Measurements from ENCODE around the gene TRMT112. TPM values are rescaled to one million over a fixed set of nuclear protein-coding genes. Genes with fewer than 3 reads are reported as not detected.

Gene TRMT112
- total RNA-seq, 2 donors from 2014 or later, result 60.6 to 67.5 TPM

- intact Hi-C loops (cut with DNase I, micrococcal nuclease), result loop anchor here in 1 of 2 donors (10.0 kb wide), 1 partner anchor 82 kb away; the partner anchor contains the start of gene FERMT3
- DNase-seq (no peak), ATAC-seq (no peak)
These were observed 30.6 kb downstream of the TRMT112 start for GRCh38 chr11:64286801-64287159.

DNA sequence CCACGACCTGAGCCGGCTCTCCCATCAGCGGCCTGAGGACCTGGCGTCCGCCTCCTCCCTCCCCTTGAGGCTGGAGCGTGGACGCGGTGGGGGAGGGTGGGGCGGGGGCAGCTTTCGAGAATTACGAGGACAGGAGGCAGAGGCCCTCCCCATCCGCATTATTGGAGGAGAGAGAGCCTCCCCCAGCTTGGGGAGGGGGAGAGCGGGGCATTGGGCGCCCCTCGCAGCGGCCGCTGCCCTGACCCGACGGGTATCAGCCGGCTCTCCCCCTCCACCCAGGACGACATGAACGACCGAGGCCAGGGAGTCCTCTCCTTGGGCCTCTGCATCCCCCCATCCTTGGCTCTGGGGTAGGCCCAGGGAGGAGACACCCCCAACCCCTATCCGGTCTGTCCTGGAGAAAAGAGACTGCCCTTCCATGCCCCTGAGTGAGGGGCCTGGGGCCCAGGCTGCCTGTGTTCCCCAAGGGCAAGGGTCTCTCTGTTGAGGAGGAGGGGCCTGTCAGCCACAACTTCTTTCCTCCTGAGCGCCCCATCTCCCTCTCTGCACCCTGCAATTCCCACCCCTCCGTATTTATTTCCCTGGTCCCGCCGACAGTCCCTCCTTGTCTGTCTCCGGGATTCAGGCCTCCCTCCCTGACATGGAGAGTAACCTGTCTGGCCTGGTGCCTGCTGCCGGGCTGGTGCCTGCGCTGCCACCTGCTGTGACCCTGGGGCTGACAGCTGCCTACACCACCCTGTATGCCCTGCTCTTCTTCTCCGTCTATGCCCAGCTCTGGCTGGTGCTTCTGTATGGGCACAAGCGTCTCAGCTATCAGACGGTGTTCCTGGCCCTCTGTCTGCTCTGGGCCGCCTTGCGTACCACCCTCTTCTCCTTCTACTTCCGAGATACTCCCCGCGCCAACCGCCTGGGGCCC, 31.2 kb downstream of the TRMT112 start:
- ATAC-seq, result peak; percentile 26
- intact Hi-C loops (cut with DNase I, micrococcal nuclease), result loop anchor here in 1 of 2 donors (10.0 kb wide), 1 partner anchor 81 kb away; the partner anchor contains the start of gene FERMT3
- peak in 1 of 2 donors; percentile 59 for DNase-seq

- peak; percentile 86 to 90 for DNase-seq
- intact Hi-C loops (cut with DNase I, micrococcal nuclease), result loop anchor here in 1 of 2 donors (10.0 kb wide), 1 partner anchor 80 kb away; the partner anchor contains the start of gene FERMT3
- peak; percentile 68 for ATAC-seq
These were observed 32.1 kb downstream of the TRMT112 start, which contains the start of gene GPR137 for GRCh38 chr11:64284962-64285884. Gene GPR137, plus strand, starts transcription at chr11:64285848. Its CDS starts 677 bp downstream, at chr11:64286525.

DNA sequence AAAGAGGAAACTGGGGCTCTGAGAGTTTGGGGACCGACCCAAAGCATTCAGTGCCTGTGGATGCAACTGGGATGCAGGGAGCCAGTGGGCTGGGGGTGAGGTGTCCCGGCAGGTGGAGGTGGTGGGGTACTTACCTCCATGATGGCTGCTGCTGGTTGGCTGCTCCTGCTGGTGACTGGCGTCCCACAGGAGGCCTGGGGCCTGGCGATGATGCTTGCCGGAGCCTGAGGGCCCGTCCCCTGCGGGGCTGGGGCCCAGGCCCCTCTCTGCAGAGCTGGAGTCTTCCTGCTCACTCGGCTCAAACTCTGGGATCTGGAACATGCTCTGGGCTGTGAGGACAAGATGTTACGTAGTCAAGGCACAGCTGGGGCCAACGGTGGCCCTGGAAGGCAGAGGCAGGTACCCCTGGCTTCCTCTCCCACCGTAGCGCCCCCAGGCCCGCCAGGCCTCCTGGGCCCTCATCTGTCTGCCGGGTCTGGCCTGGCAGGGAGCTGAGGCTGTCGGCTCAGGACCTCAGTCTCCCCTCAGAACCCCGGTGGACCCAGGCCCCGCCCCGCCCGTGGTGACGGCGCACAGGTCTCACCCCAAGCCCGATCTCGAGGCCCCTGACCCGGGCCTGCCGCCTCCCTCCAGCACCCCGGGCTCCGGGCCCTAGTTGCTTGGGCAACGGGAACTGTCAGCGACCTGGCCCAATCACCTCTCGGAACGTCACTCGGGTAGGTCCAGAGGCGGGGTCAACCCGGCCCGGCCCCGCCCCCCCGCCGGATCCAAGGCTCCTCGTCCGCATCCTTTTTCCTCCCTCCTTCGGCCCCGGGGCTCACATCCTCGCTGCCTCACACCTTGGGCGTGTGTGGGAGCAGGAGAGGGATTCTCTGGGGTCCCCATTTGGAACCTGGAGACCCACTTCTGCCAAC, 33.1 kb downstream of the TRMT112 start, which contains the start of gene BAD:
BAD (minus strand) TSS at position 618 of the 914 bp plus-strand sequence; CDS start at position 321, 297 bp downstream.
- peak; percentile 85 for ATAC-seq
- DNase-seq, result peak; percentile 96
- intact Hi-C loops (cut with DNase I, micrococcal nuclease), result loop anchor here in 1 of 2 donors (10.0 kb wide), 1 partner anchor 80 kb away; the partner anchor contains the start of gene FERMT3

- ATAC-seq (no peak), DNase-seq (no peak)
- intact Hi-C loops (cut with DNase I, micrococcal nuclease), result loop anchor here in 1 of 2 donors (10.0 kb wide), 1 partner anchor 78 kb away; the partner anchor contains the start of gene FERMT3
These were observed 34.3 kb downstream of the TRMT112 start for GRCh38 chr11:64283092-64283491.

GRCh38 chr11:64281957-64282770, 35.2 kb downstream of the TRMT112 start:
- ATAC-seq (no peak), DNase-seq (no peak)
- intact Hi-C loops (cut with DNase I, micrococcal nuclease), result loop anchor here in 1 of 2 donors (10.0 kb wide), 1 partner anchor 77 kb away; the partner anchor contains the start of gene FERMT3

GRCh38 chr11:64278576-64279190, 38.7 kb downstream of the TRMT112 start:
- intact Hi-C loops (cut with DNase I, micrococcal nuclease), result no loop called here
- no peak for ATAC-seq
- no peak for DNase-seq

GRCh38 chr11:64276653-64277431, 40.5 kb downstream of the TRMT112 start:
- intact Hi-C loops (cut with DNase I, micrococcal nuclease), result no loop called here
- ATAC-seq, result peak; percentile 79
- peak; percentile 76 to 85 for DNase-seq

GRCh38 chr11:64275841-64276240, 41.5 kb downstream of the TRMT112 start:
- DNase-seq (no peak), ATAC-seq (no peak)
- intact Hi-C loops (cut with DNase I, micrococcal nuclease), result no loop called here

DNA sequence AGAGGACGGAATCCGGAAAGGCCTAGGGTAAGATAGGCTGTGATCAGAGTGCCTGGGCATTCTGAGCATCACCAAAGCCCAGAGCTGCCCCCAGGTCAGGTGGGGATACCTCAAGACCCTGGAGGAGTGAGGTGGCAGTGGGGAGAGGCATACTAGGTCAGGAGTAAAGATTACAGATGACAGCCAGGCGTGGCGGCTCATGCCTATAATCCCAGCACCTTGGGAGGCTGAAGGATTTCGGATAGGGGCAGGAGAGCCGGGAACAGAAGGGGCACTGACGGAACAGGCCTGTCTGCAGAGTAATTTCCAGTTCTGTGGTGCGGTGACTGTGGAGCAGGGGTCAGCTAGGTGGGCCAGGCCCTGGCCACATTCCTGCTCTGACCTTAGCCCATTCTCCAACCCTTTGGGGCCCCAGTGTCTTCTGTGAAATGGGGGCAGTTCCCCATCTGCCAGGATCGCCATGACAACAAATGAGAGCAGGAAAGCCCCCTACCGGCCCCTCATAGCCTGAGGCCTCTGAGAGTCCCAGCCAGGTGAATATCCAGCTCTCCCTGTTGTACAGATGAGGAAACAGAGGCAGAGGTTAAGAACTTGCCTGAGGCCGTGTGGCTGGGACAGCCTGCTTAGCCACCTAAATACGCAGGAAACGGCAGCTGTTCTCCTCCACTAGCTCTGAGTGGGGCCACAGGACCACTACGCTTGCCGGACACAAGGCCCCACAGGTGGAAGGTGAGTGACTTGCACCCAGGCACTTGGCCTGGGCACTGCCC, 42.1 kb downstream of the TRMT112 start:
- DNase-seq (no peak), ATAC-seq (no peak)
- intact Hi-C loops (cut with DNase I, micrococcal nuclease), result no loop called here

DNA sequence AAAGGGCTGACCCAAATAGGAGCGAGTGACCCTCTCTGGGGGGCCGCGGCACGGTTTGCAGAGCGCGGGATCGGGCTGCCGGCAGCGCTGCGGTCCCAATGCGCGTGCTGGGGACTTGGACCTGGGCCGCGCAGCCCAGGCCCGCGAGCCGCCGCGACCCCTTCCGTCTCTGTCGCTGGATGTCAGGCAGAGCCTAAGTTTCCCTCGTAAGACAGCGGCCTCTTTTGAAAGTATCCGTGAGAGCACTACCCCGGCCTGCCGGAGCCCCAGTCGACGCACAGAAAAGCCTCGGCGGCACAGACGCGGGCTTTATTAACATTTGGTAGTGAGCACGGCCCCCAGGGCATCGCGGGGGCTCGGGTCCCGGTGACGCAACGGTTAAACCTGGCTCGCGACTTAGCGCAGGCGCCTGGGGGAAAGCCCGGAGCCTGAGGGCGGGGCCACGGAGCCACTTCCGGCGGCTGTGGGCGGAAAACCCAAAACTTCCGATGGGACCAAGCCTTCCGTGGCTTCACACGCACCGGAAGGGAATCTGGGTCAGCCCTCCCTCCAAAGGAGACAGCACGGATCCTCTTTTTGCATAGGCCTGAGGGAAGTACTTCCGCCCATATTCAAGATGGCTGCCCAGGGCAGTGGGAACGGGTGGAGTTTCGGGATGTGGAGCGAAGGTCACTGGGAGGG, 47.7 kb downstream of the TRMT112 start:
- peak; percentile 68 for ATAC-seq
- intact Hi-C loops (cut with DNase I, micrococcal nuclease), result no loop called here
- peak; percentile 97 to 99 for DNase-seq

DNA sequence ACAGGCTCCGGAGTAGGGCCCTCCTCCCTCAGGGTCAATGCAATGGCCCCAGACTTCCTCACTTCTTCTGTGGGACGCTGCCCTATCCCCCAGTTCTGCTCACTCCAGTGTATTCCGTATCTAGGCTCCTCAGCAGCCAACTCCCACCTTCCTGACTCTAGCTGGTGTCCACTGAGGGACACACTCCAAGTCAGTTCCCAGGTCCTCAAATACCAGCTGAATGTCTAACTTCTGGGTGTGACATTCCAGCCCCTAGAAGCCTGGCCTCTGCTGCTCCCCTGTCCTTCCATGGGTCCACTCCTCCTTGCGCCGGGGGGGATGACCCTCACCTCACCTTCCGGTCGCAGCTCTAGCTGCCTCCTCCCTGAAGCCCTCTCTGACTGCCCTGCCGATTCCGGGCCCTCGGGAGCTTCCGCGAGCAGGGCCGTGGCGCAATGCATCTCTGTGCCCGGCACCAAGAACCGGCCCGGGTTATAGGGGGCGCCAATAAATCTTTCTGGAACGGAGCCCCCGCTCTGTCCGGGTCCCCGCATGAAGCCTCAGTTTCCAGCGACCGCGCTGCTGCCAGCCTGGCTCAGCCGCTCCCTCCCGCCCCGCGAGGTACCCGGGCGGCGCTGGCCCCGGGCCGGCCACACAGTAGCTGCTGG, 48.3 kb downstream of the TRMT112 start:
- intact Hi-C loops (cut with DNase I, micrococcal nuclease), result no loop called here
- ATAC-seq, result peak; percentile 25
- peak; percentile 75 to 81 for DNase-seq

DNA sequence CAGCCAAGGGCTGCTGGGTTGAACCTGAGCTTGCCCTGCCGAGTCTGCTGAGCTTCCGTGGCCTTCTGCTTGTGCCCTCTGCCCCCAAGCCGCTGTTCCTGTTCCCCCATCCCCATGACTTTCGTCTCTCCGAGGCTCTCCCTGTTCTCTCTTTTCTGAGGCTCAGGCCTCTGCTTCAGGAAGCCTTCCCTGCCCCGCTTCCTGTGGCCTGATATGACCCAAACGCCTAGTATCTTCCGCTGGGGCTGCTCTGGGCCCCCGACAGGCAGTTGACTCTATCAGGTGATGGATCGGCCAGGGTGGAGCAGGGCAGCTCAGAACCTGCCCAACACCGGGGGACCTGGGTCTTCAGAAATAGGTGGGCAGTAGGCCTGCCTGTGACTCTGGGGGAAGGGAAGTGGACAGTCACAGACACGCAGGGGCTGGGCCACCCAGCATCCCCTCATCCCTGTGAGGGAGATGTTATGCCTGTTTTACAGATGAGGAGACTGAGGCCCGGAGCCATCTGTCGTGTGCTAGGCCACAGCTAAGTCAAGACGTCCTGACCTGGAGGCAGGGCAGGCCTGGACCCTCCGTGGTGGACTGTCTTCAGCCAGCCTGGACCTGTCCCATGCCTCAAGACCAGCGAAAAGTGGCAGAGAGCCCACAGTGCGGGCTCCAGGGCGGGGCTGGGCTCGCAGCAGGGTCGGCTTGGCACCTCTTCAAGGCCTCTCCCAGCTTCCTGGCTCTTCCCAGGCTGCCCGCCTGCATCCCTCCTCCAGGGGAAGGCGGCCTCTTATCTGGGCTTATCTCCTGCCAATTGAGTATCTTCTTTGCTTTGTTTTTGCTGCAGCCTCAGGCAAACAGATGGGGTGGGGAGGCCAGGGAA, 49.1 kb downstream of the TRMT112 start:
- DNase-seq, result peak; percentile 83 to 85
- peak; percentile 25 for ATAC-seq
- intact Hi-C loops (cut with DNase I, micrococcal nuclease), result no loop called here
